Activated naive CD8-positive, alpha-beta T cell treated with anti-CD3 and anti-CD28 coated beads, Interleukin-2, amount 10 ng/mL, durations not matched to agents 7 days and 5 days (primary cell): ENCODE measurements around the gene GRM7. TPM values are rescaled to one million over a fixed set of nuclear protein-coding genes. Genes with fewer than 3 reads are reported as not detected.

ENCODE experiments used
- ATAC-seq: fragments of 150-1000 bp; cut with Tn5 transposase; one replicate; pipeline ENCODE4 v1.10.0; 2021; ENCODE audit warnings: low read depth, moderate library complexity
- POLR2A ChIA-PET: fragments of 350-600 bp; sonication (Branson Sonifier 250); formaldehyde crosslinking; loops from one replicate; lab custom pipeline; 2021; ENCODE audit warnings: antibody characterized with exemption; lab: Charles Lee
- DNase-seq: peaks from one replicate; pipeline ENCODE4 v3.0.0; 2021
- H3K27ac Mint-ChIP-seq: one replicate; pipeline ENCODE4 v1.8.0; 2022; ENCODE audit warnings: mild to moderate bottlenecking, mixed read lengths
- H3K27me3 Mint-ChIP-seq: one replicate; pipeline ENCODE4 v1.8.0; 2022; ENCODE audit warnings: mild to moderate bottlenecking, moderate library complexity, mixed read lengths
- H3K36me3 Mint-ChIP-seq: one replicate; pipeline ENCODE4 v1.8.0; 2021; ENCODE audit warnings: mild to moderate bottlenecking, mixed read lengths
- H3K4me1 Mint-ChIP-seq: one replicate; pipeline ENCODE4 v1.8.0; 2021; ENCODE audit warnings: mixed read lengths
- H3K4me3 Mint-ChIP-seq: one replicate; pipeline ENCODE4 v1.8.0; 2022; ENCODE audit warnings: mild to moderate bottlenecking, moderate library complexity, mixed read lengths
- H3K9me3 Mint-ChIP-seq: one replicate; pipeline ENCODE4 v1.8.0; 2021; ENCODE audit warnings: mixed read lengths
- total RNA-seq, 2 experiments: library from RNA; stranded (reverse); gene quantifications; one replicate each; pipeline ENCODE4 v1.2.3, GENCODE V29; 2021

GRM7 gene
- total RNA-seq, 2 experiments from 2014 or later: not detected

GRCh38 chr3:7396534-7396933 is 535.6 kb downstream of the GRM7 start:
- Mint-ChIP-seq H3K9me3 (no peaks in the 10 kb centered on the region), H3K27me3 (no peaks in the 10 kb centered on the region), H3K36me3 (no peaks in the 10 kb centered on the region), H3K4me3 (no peak overlapping the region), H3K27ac (no peak overlapping the region), H3K4me1 (no peaks in the 10 kb centered on the region)
- no peak for ATAC-seq
- no peak for DNase-seq
- POLR2A ChIA-PET: no interaction called here

GRCh38 chr3:7397097-7397496 is 536.2 kb downstream of the GRM7 start:
- no peaks in the 10 kb centered on the region for H3K9me3 Mint-ChIP-seq
- H3K4me3 Mint-ChIP-seq: no peak overlapping the region
- ATAC-seq (no peak), DNase-seq (no peak)
- no peaks in the 10 kb centered on the region for H3K27me3 Mint-ChIP-seq
- no peak overlapping the region for H3K27ac Mint-ChIP-seq
- POLR2A ChIA-PET: no interaction called here
- H3K4me1 Mint-ChIP-seq: no peaks in the 10 kb centered on the region
- H3K36me3 Mint-ChIP-seq: no peaks in the 10 kb centered on the region

GRCh38 chr3:7400360-7400759 is 539.4 kb downstream of the GRM7 start:
- Mint-ChIP-seq H3K27me3 (no peaks in the 10 kb centered on the region), H3K9me3 (no peaks in the 10 kb centered on the region), H3K4me1 (no peaks in the 10 kb centered on the region), H3K27ac (no peak overlapping the region), H3K4me3 (no peak overlapping the region), H3K36me3 (no peaks in the 10 kb centered on the region)
- DNase-seq (no peak), ATAC-seq (no peak)
- POLR2A ChIA-PET: no interaction called here

GRCh38 chr3:7401418-7401817 is 540.5 kb downstream of the GRM7 start:
- DNase-seq: no peak
- H3K27ac Mint-ChIP-seq: no peak overlapping the region
- H3K4me1 Mint-ChIP-seq: no peaks in the 10 kb centered on the region
- H3K27me3 Mint-ChIP-seq: no peaks in the 10 kb centered on the region
- H3K4me3 Mint-ChIP-seq: no peak overlapping the region
- H3K9me3 Mint-ChIP-seq: no peaks in the 10 kb centered on the region
- no peak for ATAC-seq
- POLR2A ChIA-PET: no interaction called here
- H3K36me3 Mint-ChIP-seq: no peaks in the 10 kb centered on the region

GRCh38 chr3:7407107-7407506 is 546.2 kb downstream of the GRM7 start:
- no peak for DNase-seq
- no peaks in the 10 kb centered on the region for H3K9me3 Mint-ChIP-seq
- H3K4me1 Mint-ChIP-seq: no peaks in the 10 kb centered on the region
- H3K4me3 Mint-ChIP-seq: no peak overlapping the region
- H3K27me3 Mint-ChIP-seq: no peaks in the 10 kb centered on the region
- H3K27ac Mint-ChIP-seq: no peak overlapping the region
- ATAC-seq: no peak
- no peaks in the 10 kb centered on the region for H3K36me3 Mint-ChIP-seq
- POLR2A ChIA-PET: no interaction called here

- POLR2A ChIA-PET: no interaction called here
- ATAC-seq (no peak), DNase-seq (no peak)
- Mint-ChIP-seq H3K4me1 (no peaks in the 10 kb centered on the region), H3K9me3 (no peaks in the 10 kb centered on the region), H3K36me3 (no peaks in the 10 kb centered on the region), H3K27ac (no peak overlapping the region), H3K4me3 (no peak overlapping the region), H3K27me3 (no peaks in the 10 kb centered on the region)
Observed at GRCh38 chr3:7410782-7411181, 549.9 kb downstream of the GRM7 start.

GRCh38 chr3:7421065-7421464 is 560.1 kb downstream of the GRM7 start:
- no peak for DNase-seq
- no peak for ATAC-seq
- Mint-ChIP-seq H3K4me1 (no peaks in the 10 kb centered on the region), H3K4me3 (no peak overlapping the region), H3K27ac (no peak overlapping the region), H3K36me3 (no peaks in the 10 kb centered on the region), H3K27me3 (no peaks in the 10 kb centered on the region), H3K9me3 (no peaks in the 10 kb centered on the region)
- POLR2A ChIA-PET: interaction anchor here (0.7 kb wide), 2 partner anchors 394 to 532 kb away, joined by 5 to 7 read pairs; no protein-coding TSS in a partner anchor

GRCh38 chr3:7423036-7423435 is 562.1 kb downstream of the GRM7 start:
- H3K27me3 Mint-ChIP-seq: no peaks in the 10 kb centered on the region
- no peak for ATAC-seq
- POLR2A ChIA-PET: no interaction called here
- H3K4me3 Mint-ChIP-seq: no peak overlapping the region
- H3K27ac Mint-ChIP-seq: no peak overlapping the region
- H3K9me3 Mint-ChIP-seq: peaks cover 1% of the 10 kb centered on the region
- no peaks in the 10 kb centered on the region for H3K36me3 Mint-ChIP-seq
- DNase-seq: no peak
- no peaks in the 10 kb centered on the region for H3K4me1 Mint-ChIP-seq

GRCh38 chr3:7423995-7424394 is 563.1 kb downstream of the GRM7 start:
- Mint-ChIP-seq H3K4me3 (no peak overlapping the region), H3K36me3 (no peaks in the 10 kb centered on the region), H3K4me1 (no peaks in the 10 kb centered on the region), H3K27ac (no peak overlapping the region), H3K27me3 (no peaks in the 10 kb centered on the region), H3K9me3 (peaks cover 1% of the 10 kb centered on the region)
- ATAC-seq (no peak), DNase-seq (no peak)
- POLR2A ChIA-PET: no interaction called here

GRCh38 chr3:7428206-7428718 is 567.3 kb downstream of the GRM7 start:
- H3K27me3 Mint-ChIP-seq: no peaks in the 10 kb centered on the region
- H3K4me1 Mint-ChIP-seq: no peaks in the 10 kb centered on the region
- no peak overlapping the region for H3K4me3 Mint-ChIP-seq
- H3K36me3 Mint-ChIP-seq: no peaks in the 10 kb centered on the region
- ATAC-seq (no peak), DNase-seq (no peak)
- POLR2A ChIA-PET: no interaction called here
- H3K27ac Mint-ChIP-seq: no peak overlapping the region
- H3K9me3 Mint-ChIP-seq: peaks cover 6% of the 10 kb centered on the region

- no peak overlapping the region for H3K27ac Mint-ChIP-seq
- H3K4me1 Mint-ChIP-seq: no peaks in the 10 kb centered on the region
- peaks cover 9% of the 10 kb centered on the region for H3K9me3 Mint-ChIP-seq
- no peaks in the 10 kb centered on the region for H3K27me3 Mint-ChIP-seq
- POLR2A ChIA-PET: no interaction called here
- H3K36me3 Mint-ChIP-seq: no peaks in the 10 kb centered on the region
- DNase-seq: no peak
- ATAC-seq: no peak
- H3K4me3 Mint-ChIP-seq: no peak overlapping the region
Observed at GRCh38 chr3:7432610-7433009, 571.7 kb downstream of the GRM7 start.

- Mint-ChIP-seq H3K4me1 (no peaks in the 10 kb centered on the region), H3K36me3 (no peaks in the 10 kb centered on the region)
Observed at GRCh38 chr3:7433073-7433472, 572.2 kb downstream of the GRM7 start.

GRCh38 chr3:7436542-7436941 is 575.6 kb downstream of the GRM7 start:
- no peak overlapping the region for H3K27ac Mint-ChIP-seq
- ATAC-seq: no peak
- no peak overlapping the region for H3K4me3 Mint-ChIP-seq
- no peak for DNase-seq
- POLR2A ChIA-PET: no interaction called here
- no peaks in the 10 kb centered on the region for H3K4me1 Mint-ChIP-seq
- H3K9me3 Mint-ChIP-seq: peaks cover 12% of the 10 kb centered on the region
- no peaks in the 10 kb centered on the region for H3K27me3 Mint-ChIP-seq
- no peaks in the 10 kb centered on the region for H3K36me3 Mint-ChIP-seq

More at GRCh38 chr3:7433073-7433472, 572.2 kb downstream of the GRM7 start:
- Mint-ChIP-seq H3K9me3 (peaks cover 12% of the 10 kb centered on the region), H3K27ac (no peak overlapping the region), H3K4me3 (no peak overlapping the region), H3K27me3 (no peaks in the 10 kb centered on the region)
- POLR2A ChIA-PET: no interaction called here
- no peak for ATAC-seq
- no peak for DNase-seq

GRCh38 chr3:7437231-7437630 is 576.3 kb downstream of the GRM7 start:
- no peaks in the 10 kb centered on the region for H3K36me3 Mint-ChIP-seq
- POLR2A ChIA-PET: no interaction called here
- H3K4me3 Mint-ChIP-seq: no peak overlapping the region
- H3K27ac Mint-ChIP-seq: no peak overlapping the region
- H3K27me3 Mint-ChIP-seq: no peaks in the 10 kb centered on the region
- no peak for DNase-seq
- peaks cover 12% of the 10 kb centered on the region for H3K9me3 Mint-ChIP-seq
- no peaks in the 10 kb centered on the region for H3K4me1 Mint-ChIP-seq
- no peak for ATAC-seq
